WI38 (cell line): ENCODE data around the gene PLPP6.

Source experiments
- H3K4me3 ChIP-seq: 2 replicates; pipeline ENCODE4 v1.5.1; 2011; ENCODE audit warnings: low read depth, mild to moderate bottlenecking, control low read depth, low read length
- CTCF ChIP-seq: IDR thresholded peaks from 2 replicates; pipeline ENCODE4 v1.5.1; 2012; ENCODE audit warnings: low read depth, mild to moderate bottlenecking, control low read depth, low read length

PLPP6 gene

GRCh38 chr9:4709380-4709779, 47.3 kb downstream of the PLPP6 start:
- H3K4me3 ChIP-seq = no peak overlapping the region
- TF ChIP-seq CTCF = no peak

DNA sequence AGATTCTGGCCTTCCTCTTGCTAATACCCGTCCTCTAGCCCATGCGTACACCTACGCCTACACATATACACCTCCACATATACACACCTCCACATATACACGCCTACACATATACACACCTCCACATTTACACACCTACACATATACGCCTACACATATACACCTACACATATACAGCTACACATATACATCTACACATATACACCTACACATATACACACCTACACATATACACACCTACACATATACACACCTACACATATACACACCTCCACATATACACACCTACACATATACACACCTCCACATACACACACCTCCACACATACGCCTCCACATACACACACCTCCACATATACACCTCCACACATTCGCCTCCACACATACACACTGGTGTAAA, 51.8 kb downstream of the PLPP6 start:
- TF ChIP-seq CTCF = no peak
- no peak overlapping the region for H3K4me3 ChIP-seq

DNA sequence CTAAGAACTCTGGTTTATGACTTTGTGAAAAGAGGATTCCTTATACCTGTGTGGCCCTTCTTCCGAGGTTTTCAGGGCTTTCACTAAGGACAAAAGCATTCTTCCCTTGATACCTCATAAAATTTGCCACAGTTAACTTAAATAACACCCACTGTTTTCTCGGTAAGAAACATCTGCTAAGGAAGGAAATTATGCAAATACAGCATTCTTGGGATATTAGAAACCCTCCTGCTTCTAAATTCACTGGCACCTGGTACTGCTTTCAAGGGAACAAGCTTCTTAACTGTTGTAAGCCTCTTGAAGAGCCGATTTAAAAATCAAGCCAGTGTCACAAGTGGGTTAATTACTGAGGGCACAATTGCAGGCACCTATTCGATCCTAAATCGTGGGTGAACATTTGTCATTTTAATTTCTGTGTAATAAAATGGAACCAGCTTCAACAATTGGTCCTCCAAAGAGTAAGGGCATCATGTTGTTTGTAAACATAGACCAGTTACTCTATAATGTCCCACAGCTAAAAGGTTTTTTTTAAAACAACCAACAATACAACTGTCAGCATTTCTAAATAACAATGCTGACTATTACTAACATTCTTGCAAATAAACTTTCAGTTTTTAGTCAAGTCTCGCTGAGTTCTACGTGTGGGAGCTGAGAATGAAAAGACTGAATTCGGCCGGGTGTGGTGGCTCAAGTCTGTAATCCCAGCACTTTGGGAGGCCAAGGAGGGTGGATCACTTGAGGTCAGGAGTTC, 52.3 kb downstream of the PLPP6 start:
- TF ChIP-seq CTCF = no peak
- no peak overlapping the region for H3K4me3 ChIP-seq
